Body of pancreas (tissue), 4 donors: ENCODE data around the gene SLC29A2. TPM values are rescaled to one million over a fixed set of nuclear protein-coding genes. Genes with fewer than 3 reads are reported as not detected.

Experiments
- ATAC-seq: fragments of 150-250 bp; one replicate; pipeline ENCODE4 v1.9.1; 2016
- DNase-seq, 4 donors: peaks; one replicate each; pipeline ENCODE4 v3.0.0-alpha.2; 2019
- H3K27ac ChIP-seq, 4 donors: fragments of 200-600 bp; sonication (generic); 1 replicate in 3 of 4; 2 replicates in 1 of 4; pipeline versions ENCODE4 v1.5.1 to v1.6.1; 2016 to 2019; ENCODE audit warnings: mild to moderate bottlenecking in 1 of 4, mixed read lengths in 1 of 4, moderate library complexity in 1 of 4
- H3K27me3 ChIP-seq, 2 donors: fragments of 200-600 bp; sonication (generic); one replicate each; pipeline ENCODE4 v1.6.0; 2016; ENCODE audit warnings: mild to moderate bottlenecking in 1 of 2
- H3K36me3 ChIP-seq, 2 donors: fragments of 200-600 bp; sonication (generic); replicated peaks in 1 of 2; 2 replicates each; pipeline ENCODE4 v1.5.1; 2016; ENCODE audit warnings: low read depth in 2 of 2; ENCODE audit not compliant: insufficient read depth in 1 of 2
- H3K4me1 ChIP-seq: fragments of 200-600 bp; sonication (generic); one replicate; pipeline ENCODE4 v1.6.0; 2016
- H3K4me3 ChIP-seq, 2 donors: fragments of 200-600 bp; sonication (generic); 1 replicate in 1 of 2; 2 replicates in 1 of 2; pipeline ENCODE4 v1.5.1; 2016 to 2019
- H3K9me3 ChIP-seq, 3 donors: fragments of 200-600 bp; sonication (generic); 1 replicate in 2 of 3; 2 replicates in 1 of 3; pipeline ENCODE4 v1.5.1; 2016
- CTCF ChIP-seq, 7 experiments: fragments of 450-650 bp in 4 of 7; fragments of 200-600 bp in 3 of 7; sonication (generic) in 3 of 7; IDR thresholded peaks; one replicate each; pipeline ENCODE4 v1.5.1; 2016 to 2019; ENCODE audit warnings: antibody characterized with exemption in 7 of 7
- POLR2A ChIP-seq, 3 donors: fragments of 450-650 bp; IDR thresholded peaks; one replicate each; pipeline ENCODE4 v1.6.1; 2016; ENCODE audit warnings: antibody characterized with exemption in 3 of 3, mild to moderate bottlenecking in 2 of 3
- WGBS, 2 donors: methylation state at CpG; one replicate each; pipeline ENCODE4 v1.1.5; 2017; 5-methylcytosine and 5-hydroxymethylcytosine counted together
- intact Hi-C: fragments of 100-400 bp; cut with DNase I; formaldehyde crosslinking; loops from one replicate; pipeline ENCODE4 v1.15.1; 2023
- total RNA-seq, 2 donors: library from RNA; depleted of rRNA; stranded (reverse); fragments of >200 nt; gene quantifications; one replicate each; pipeline ENCODE4 v1.1.0, GENCODE V29; 2016

SLC29A2 gene
- total RNA-seq, 2 donors from 2014 or later = 5.4 to 14.2 TPM

DNA sequence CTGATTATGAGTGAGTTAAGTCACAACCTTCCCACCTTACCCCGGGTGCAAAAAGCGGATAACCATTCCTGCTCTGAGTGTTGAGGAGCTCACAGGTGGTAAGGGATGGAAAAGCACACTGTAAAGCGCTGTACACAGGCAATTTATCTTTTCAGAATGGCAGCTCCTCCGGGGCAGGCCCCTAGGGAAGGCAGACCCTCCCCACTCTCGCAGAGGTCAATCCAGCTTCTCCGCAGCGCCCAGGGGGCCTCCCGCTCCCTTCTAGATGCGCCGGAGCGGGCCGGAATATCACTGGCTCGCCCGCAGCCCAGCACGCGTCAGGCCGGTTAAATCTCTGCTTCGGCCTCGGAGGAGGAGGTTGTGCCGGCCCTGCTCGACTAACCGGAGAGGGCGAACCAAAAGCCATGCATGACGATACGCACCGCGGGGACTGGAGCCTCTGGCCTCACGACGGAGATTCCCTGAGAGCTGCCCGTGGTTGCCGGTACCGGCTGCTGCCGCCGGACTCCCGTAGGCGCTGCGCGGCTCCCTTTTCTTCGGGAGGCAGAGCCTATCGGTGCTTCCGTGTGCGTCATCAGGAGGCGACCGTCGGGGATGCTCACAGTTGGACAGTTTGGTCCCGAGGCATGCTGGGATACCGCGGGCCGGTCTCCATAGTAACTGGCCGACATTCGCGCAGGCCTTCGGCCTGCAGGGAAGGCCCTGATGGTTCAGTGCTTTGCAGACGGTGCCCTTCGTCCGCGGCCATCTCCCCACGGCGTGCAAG lies 26.8 kb downstream of the SLC29A2 start, which contains the start of gene BRMS1:
Gene BRMS1, minus strand, starts transcription at position 555 of the 766 bp plus-strand sequence. CDS start 2,870 bp downstream, outside the sequence.
- H3K36me3 ChIP-seq = peaks cover 4 to 13% of the 10 kb centered on the region in 2 donors
- peaks cover 52% of the 10 kb centered on the region for H3K4me1 ChIP-seq

DNA sequence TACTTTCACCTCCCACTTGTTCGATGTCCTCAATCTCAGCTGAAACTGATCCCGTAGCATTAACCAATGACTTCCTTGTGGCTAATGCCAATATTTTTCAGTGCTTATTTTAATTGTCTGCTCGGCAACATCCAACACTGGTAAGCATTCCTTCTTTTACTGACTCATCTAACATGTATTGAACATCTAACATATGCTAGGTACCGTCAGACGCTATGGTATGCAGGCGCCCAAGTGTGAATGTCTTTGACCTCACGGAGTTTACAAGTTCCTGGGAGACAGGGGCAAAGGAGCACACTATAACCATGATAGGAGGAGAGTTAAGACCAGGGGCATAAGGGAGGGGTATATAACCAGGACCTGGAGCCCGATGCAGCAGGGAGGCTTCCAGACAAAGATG lies 28.4 kb downstream of the SLC29A2 start:
- H3K27ac ChIP-seq = no peak overlapping the region
- WGBS, 2 donors = 77 to 83% methylated on average over 8 of the region's 8 CpGs

More for the DNA sequence above, 26.8 kb downstream of the SLC29A2 start, which contains the start of gene BRMS1:
- H3K4me3 ChIP-seq = peak within 1 kb of the TSS; percentile 67 to 98
- no peaks in the 10 kb centered on the region for H3K9me3 ChIP-seq
- ATAC-seq (peak; percentile 83), DNase-seq (peak; percentile 98 to 99 (median 98))
- H3K27me3 ChIP-seq = no peaks in the 10 kb centered on the region
- TF ChIP-seq CTCF (IDR thresholded peaks at IDR 0.05) (peak in 5 of 7 experiments; percentile 14 to 63 (median 54)), POLR2A (IDR thresholded peaks at IDR 0.05) (peak; percentile 63 to 94 (median 94))
- H3K27ac ChIP-seq = peak within 1 kb of the TSS; percentile 62 to 98 (median 85)
- WGBS, 2 donors = 0 to 4% methylated on average over 5 to 58 of the region's 59 CpGs
- intact Hi-C loops = no loop called here

DNA sequence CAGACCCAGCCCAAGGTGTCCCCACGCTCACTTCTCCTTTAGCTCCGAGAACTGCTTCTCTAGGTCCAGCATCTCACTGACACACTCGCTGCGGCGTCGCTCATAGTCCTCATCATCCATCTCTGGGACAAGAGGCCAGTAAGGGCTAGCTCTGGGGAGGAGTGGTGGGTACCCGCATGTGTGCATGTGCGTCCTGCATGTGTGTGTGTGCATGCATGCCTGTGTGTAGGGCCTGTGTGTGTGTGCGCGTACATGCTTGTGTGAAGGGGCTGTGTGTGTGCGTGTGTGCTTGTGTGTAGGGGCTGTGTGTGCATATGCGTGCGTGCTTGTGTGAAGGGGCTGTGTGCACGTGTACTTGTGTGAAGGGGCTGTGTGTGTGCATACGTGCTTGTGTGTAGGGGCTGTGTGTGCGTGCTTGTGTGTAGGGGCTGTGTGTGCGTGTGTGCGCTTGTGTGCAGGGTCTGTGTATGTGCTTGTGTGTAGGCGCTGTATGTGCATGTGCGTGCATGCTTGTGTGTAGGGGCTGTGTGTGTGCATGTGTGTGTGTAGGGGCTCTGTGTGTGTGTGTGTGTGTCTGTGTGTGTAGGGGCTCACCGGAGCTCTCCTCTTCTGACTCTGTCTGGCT lies 29.9 kb downstream of the SLC29A2 start:
- TF ChIP-seq POLR2A (IDR thresholded peaks at IDR 0.05) (no peak), CTCF (IDR thresholded peaks at IDR 0.05) (no peak)
- H3K27ac ChIP-seq = no peak overlapping the region
- 87 to 92% methylated on average over 21 of the region's 21 CpGs for WGBS, 2 donors
- intact Hi-C loops = no loop called here
- no peaks in the 10 kb centered on the region for H3K9me3 ChIP-seq
- ATAC-seq = no peak
- H3K27me3 ChIP-seq = no peaks in the 10 kb centered on the region
- no peak overlapping the region for H3K4me3 ChIP-seq
- DNase-seq = no peak
- H3K36me3 ChIP-seq = peaks cover 4 to 16% of the 10 kb centered on the region in 2 donors
- peaks cover 42% of the 10 kb centered on the region for H3K4me1 ChIP-seq

More for the DNA sequence above, 28.4 kb downstream of the SLC29A2 start:
- Histone ChIP-seq H3K27me3 (no peaks in the 10 kb centered on the region), H3K36me3 (peaks cover 4 to 16% of the 10 kb centered on the region in 2 donors), H3K9me3 (no peaks in the 10 kb centered on the region), H3K4me1 (peaks cover 37% of the 10 kb centered on the region), H3K4me3 (no peak overlapping the region)
- ATAC-seq = no peak
- DNase-seq = no peak
- intact Hi-C loops = no loop called here
- TF ChIP-seq CTCF (IDR thresholded peaks at IDR 0.05) (no peak), POLR2A (IDR thresholded peaks at IDR 0.05) (no peak)

- no peak overlapping the region for H3K4me3 ChIP-seq
- WGBS, 2 donors = 87 to 90% methylated on average over 16 to 27 of the region's 28 CpGs
- peaks cover 4 to 16% of the 10 kb centered on the region in 2 donors for H3K36me3 ChIP-seq
- no peak for ATAC-seq
- no peak for DNase-seq
- TF ChIP-seq CTCF (IDR thresholded peaks at IDR 0.05) = no peak
- no peak for TF ChIP-seq POLR2A (IDR thresholded peaks at IDR 0.05)
- intact Hi-C loops = no loop called here
- H3K4me1 ChIP-seq = peaks cover 42% of the 10 kb centered on the region
- H3K9me3 ChIP-seq = no peaks in the 10 kb centered on the region
- no peak overlapping the region for H3K27ac ChIP-seq
- no peaks in the 10 kb centered on the region for H3K27me3 ChIP-seq
Observed at GRCh38 chr11:66340596-66341501, 30.7 kb downstream of the SLC29A2 start.
